ENCODE data around the gene GALT.

GALT gene

DNA sequence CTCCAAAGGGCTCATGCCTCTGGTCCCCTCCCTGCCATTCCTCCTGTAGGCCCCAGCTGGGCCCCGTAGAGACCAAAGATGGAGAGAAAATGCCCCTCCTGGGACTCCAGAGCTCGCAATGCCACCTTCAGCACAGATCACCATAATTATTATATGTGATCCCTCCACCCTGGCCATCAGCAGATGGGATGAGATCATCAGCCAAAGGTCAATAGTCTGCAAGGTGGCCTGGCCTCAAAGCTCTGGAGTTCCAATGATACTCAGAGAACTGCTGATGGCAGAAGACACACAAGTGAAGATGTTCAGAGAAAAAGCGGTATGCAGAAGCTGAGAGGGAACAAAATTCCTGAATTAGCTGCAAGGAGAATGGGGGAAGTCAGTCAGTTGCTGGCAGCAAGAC, 39.6 kb upstream of the GALT start:
- TF ChIP-seq EZH2 (IDR thresholded peaks at IDR 0.05; ENCODE audit: borderline replicate concordance, low read depth, low read length, severe bottlenecking) = no peak
- TF ChIP-seq, protein P1, sequence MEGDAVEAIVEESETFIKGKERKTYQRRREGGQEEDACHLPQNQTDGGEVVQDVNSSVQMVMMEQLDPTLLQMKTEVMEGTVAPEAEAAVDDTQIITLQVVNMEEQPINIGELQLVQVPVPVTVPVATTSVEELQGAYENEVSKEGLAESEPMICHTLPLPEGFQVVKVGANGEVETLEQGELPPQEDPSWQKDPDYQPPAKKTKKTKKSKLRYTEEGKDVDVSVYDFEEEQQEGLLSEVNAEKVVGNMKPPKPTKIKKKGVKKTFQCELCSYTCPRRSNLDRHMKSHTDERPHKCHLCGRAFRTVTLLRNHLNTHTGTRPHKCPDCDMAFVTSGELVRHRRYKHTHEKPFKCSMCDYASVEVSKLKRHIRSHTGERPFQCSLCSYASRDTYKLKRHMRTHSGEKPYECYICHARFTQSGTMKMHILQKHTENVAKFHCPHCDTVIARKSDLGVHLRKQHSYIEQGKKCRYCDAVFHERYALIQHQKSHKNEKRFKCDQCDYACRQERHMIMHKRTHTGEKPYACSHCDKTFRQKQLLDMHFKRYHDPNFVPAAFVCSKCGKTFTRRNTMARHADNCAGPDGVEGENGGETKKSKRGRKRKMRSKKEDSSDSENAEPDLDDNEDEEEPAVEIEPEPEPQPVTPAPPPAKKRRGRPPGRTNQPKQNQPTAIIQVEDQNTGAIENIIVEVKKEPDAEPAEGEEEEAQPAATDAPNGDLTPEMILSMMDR (IDR thresholded peaks at IDR 0.05; ENCODE audit: borderline replicate concordance, extremely low read depth, low read length, poor library complexity, severe bottlenecking) = no peak
- H4K20me1 ChIP-seq (ENCODE audit: insufficient read depth, low read length) = no peaks in the 10 kb centered on the region; the same call in 1 of the 2 replicates
- no peak for ATAC-seq (ENCODE audit: insufficient read depth, low read depth)
- no peak overlapping the region for H3K9ac ChIP-seq (ENCODE audit: low read depth, low read length)
- DNase-seq = no peak
- H3K79me2 ChIP-seq (ENCODE audit: insufficient read depth, low read length) = peaks cover 11% of the 10 kb centered on the region
- H3K9me3 ChIP-seq (ENCODE audit: insufficient read depth, low read length, severe bottlenecking) = no peaks in the 10 kb centered on the region
- peaks cover 14% of the 10 kb centered on the region for H3K4me1 ChIP-seq (ENCODE audit: insufficient read depth, low read length)
- H2AFZ ChIP-seq (ENCODE audit: low read depth, low read length) = no peak overlapping the region
- H3K27me3 ChIP-seq (ENCODE audit: insufficient read depth, low read length, poor library complexity) = no peaks in the 10 kb centered on the region
- H3K36me3 ChIP-seq (ENCODE audit: insufficient read depth, low read length) = peaks cover 3% of the 10 kb centered on the region; the same call in 1 of the 2 replicates
- H3K4me2 ChIP-seq (ENCODE audit: insufficient read depth, low read length) = no peak overlapping the region
- H3K4me3 ChIP-seq (ENCODE audit: low read depth in 1 of 2, low read length in 2 of 2) = no peak overlapping the region
- H3K27ac ChIP-seq (ENCODE audit: low read length) = no peak overlapping the region

DNA sequence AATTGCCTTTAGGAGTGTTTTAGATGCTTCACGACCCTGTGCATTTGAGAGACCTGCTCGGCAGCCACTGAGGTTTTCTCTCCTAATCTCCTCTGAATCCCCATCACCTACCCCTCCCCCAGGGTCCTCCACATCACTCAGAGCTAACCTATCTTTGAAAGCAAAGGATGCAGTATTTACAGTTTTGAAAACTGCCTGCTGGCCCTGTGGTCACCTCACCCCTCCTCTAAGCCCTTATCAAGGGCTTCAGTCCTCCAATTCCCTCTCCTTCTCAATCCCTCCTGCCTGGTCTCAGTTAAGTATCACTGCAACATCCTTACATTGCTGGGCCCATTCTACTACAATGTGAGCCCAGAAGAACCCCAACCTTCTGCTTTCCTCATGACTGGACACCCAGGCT, 39.1 kb upstream of the GALT start:
- no peak overlapping the region for H3K27ac ChIP-seq (ENCODE audit: low read length)
- H3K9me3 ChIP-seq (ENCODE audit: insufficient read depth, low read length, severe bottlenecking) = no peaks in the 10 kb centered on the region
- no peak for DNase-seq
- H3K36me3 ChIP-seq (ENCODE audit: insufficient read depth, low read length) = peaks cover 3% of the 10 kb centered on the region; the same call in 1 of the 2 replicates
- H3K4me2 ChIP-seq (ENCODE audit: insufficient read depth, low read length) = no peak overlapping the region
- H2AFZ ChIP-seq (ENCODE audit: low read depth, low read length) = no peak overlapping the region
- no peaks in the 10 kb centered on the region for H3K27me3 ChIP-seq (ENCODE audit: insufficient read depth, low read length, poor library complexity)
- H4K20me1 ChIP-seq (ENCODE audit: insufficient read depth, low read length) = no peaks in the 10 kb centered on the region; the same call in 1 of the 2 replicates
- peaks cover 17% of the 10 kb centered on the region for H3K4me1 ChIP-seq (ENCODE audit: insufficient read depth, low read length)
- ATAC-seq (ENCODE audit: insufficient read depth, low read depth) = no peak
- TF ChIP-seq, protein P1 (IDR thresholded peaks at IDR 0.05; ENCODE audit: borderline replicate concordance, extremely low read depth, low read length, poor library complexity, severe bottlenecking) = no peak
- no peak overlapping the region for H3K9ac ChIP-seq (ENCODE audit: low read depth, low read length)
- H3K4me3 ChIP-seq (ENCODE audit: low read depth in 1 of 2, low read length in 2 of 2) = no peak overlapping the region
- H3K79me2 ChIP-seq (ENCODE audit: insufficient read depth, low read length) = peaks cover 11% of the 10 kb centered on the region

DNA sequence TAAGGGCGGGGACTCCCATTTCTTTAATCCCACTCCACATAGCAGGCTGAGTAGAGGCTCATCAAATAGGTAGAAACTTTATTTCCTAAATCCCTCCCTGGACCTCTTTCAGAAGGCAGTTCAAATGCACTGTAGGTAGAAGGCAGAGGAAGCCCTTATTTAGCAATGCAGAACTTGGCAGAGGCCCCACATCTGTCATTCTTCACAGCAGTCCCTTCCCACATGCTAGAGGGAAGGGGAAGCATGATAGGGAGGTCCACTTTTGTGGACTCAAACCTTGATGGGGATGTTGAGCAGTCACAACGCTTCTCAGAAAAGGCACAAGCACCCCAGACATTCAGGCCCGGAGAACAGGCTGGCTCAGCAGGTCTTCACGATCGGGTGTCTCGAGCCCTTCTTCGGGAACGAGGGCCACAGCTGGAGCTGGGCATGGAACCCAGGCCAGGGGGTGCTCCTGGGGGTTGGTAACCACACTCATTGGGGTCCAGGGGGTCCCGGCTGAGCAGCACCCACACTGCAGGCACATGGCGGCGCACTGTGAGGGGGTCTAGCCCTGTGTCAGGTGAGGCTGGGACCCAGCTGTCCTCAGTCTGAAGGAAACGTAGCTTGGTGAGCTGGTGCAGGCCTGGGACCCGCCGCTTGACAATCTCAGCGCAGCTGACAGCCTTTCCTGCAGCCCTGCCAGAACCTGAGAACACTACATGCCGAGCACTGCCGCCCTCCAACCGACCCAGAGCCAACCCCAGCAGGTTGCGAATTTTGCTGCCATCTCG, 35.9 kb upstream of the GALT start:
- DNase-seq = no peak
- peak overlapping the region; percentile 79 for H3K9ac ChIP-seq (ENCODE audit: low read depth, low read length)

More for the DNA sequence above, 35.9 kb upstream of the GALT start:
- ATAC-seq (ENCODE audit: insufficient read depth, low read depth) = no peak
- peaks cover 11% of the 10 kb centered on the region for H3K79me2 ChIP-seq (ENCODE audit: insufficient read depth, low read length)
- H3K4me1 ChIP-seq (ENCODE audit: insufficient read depth, low read length) = peaks cover 27% of the 10 kb centered on the region
- no peaks in the 10 kb centered on the region for H3K27me3 ChIP-seq (ENCODE audit: insufficient read depth, low read length, poor library complexity)
- peak overlapping the region; percentile 77 for H3K27ac ChIP-seq (ENCODE audit: low read length)
- H3K4me3 ChIP-seq (ENCODE audit: low read depth in 1 of 2, low read length in 2 of 2) = peak overlapping the region; percentile 58 to 96; a peak in 3 of 4 replicates
- H3K4me2 ChIP-seq (ENCODE audit: insufficient read depth, low read length) = peak overlapping the region; percentile 96
- no peaks in the 10 kb centered on the region for H3K9me3 ChIP-seq (ENCODE audit: insufficient read depth, low read length, severe bottlenecking)
- H3K36me3 ChIP-seq (ENCODE audit: insufficient read depth, low read length) = peaks cover 10% of the 10 kb centered on the region
- H2AFZ ChIP-seq (ENCODE audit: low read depth, low read length) = no peak overlapping the region
- H4K20me1 ChIP-seq (ENCODE audit: insufficient read depth, low read length) = no peaks in the 10 kb centered on the region
- TF ChIP-seq EZH2 (IDR thresholded peaks at IDR 0.05; ENCODE audit: borderline replicate concordance, low read depth, low read length, severe bottlenecking) = no peak
- TF ChIP-seq, protein P1 (IDR thresholded peaks at IDR 0.05; ENCODE audit: borderline replicate concordance, extremely low read depth, low read length, poor library complexity, severe bottlenecking) = no peak

All from DND-41 (cell line).